Ovary (tissue), 9 donors: ENCODE data around the gene INPPL1. TPM values are rescaled to one million over a fixed set of nuclear protein-coding genes. Genes with fewer than 3 reads are reported as not detected.

Experiments
- DNase-seq, 5 donors: peaks; one replicate each; pipeline ENCODE4 v3.0.0-alpha.2; 2019 to 2020
- H3K27ac ChIP-seq, 2 donors: fragments of 200-600 bp; one replicate each; pipeline versions ENCODE4 v1.5.1 to v1.8.0; 2019 to 2022
- H3K27me3 ChIP-seq: fragments of 200-600 bp; one replicate; pipeline ENCODE4 v1.8.0; 2022
- H3K36me3 ChIP-seq: fragments of 200-600 bp; sonication (generic); one replicate; pipeline ENCODE4 v1.5.1; 2019
- H3K4me1 ChIP-seq: one replicate; pipeline ENCODE4 v1.8.1; 2013; ENCODE audit warnings: mild to moderate bottlenecking, moderate library complexity; ENCODE audit not compliant: insufficient read depth
- H3K4me3 ChIP-seq: fragments of 200-600 bp; sonication (generic); one replicate; pipeline ENCODE4 v1.5.1; 2017
- H3K9me3 ChIP-seq, 2 donors: fragments of 200-600 bp in 1 of 2; sonication (generic) in 1 of 2; one replicate each; pipeline versions ENCODE4 v1.5.1 to v1.8.1; 2013 to 2019; ENCODE audit warnings: mild to moderate bottlenecking in 1 of 2, moderate library complexity in 1 of 2
- EP300 ChIP-seq: sonication (generic); formaldehyde crosslinking; IDR thresholded peaks from one replicate; pipeline ENCODE4 v1.6.1; 2017; ENCODE audit warnings: antibody characterized with exemption
- POLR2A ChIP-seq: fragments of 450-650 bp; IDR thresholded peaks from one replicate; pipeline ENCODE4 v1.6.1; 2017; ENCODE audit warnings: antibody characterized with exemption, mild to moderate bottlenecking, moderate library complexity
- whole genome bisulfite sequencing, 3 donors: extraction: QIAGEN DNeasy Blood & Tissue Kit in 1 of 3; methylation state at CpG; one replicate each; pipeline versions ENCODE4 v1.1.5 to v1.1.7; 2013 to 2017; 5-methylcytosine and 5-hydroxymethylcytosine counted together
- intact Hi-C, 4 donors: fragments of 100-400 bp; cut with DNase I; formaldehyde crosslinking; loops; one replicate each; pipeline versions ENCODE4 v1.11.0 to v1.15.1; 2022 to 2023
- polyA plus RNA-seq, 2 donors: library from polyadenylated mRNA; stranded (reverse); fragments of 200-250 nt in 1 of 2; fragments of 350-450 nt in 1 of 2; fragmentation: Illumina TruSeq in 1 of 2; extraction: RNeasy Lipid Tissue Mini Kit (QIAGEN cat#74804) in 1 of 2; gene quantifications; one replicate each; pipeline ENCODE4 v1.2.3, GENCODE V29; 2013 to 2014
- total RNA-seq, 7 donors: library from RNA; depleted of rRNA in 2 of 7; stranded (reverse); fragments of >200 nt in 2 of 7; fragmentation: NEBNext Ultra II Directional in 3 of 7; extraction: Animal tissue kit (Norgen Biotek cat#: 25700) in 3 of 7; gene quantifications; one replicate each; pipeline versions ENCODE4 v1.1.0 to v1.2.4, GENCODE V29; 2016 to 2023
- TF ChIP-seq, protein P1 (sequence below), 3 donors: fragments of 450-650 bp in 2 of 3; fragments of 200-600 bp in 1 of 3; IDR thresholded peaks; one replicate each; pipeline versions ENCODE4 v1.5.1 to v1.8.0; 2016 to 2022; ENCODE audit warnings: antibody characterized with exemption in 3 of 3, mild to moderate bottlenecking in 1 of 3
- donor health status: DM: no; HTN: no; CAD: no; lungs with moderate emphysema.
- donor health status: DM: no; HTN: no; CAD: no.
- donor health status: Bipolar disorder and iron deficiency.
- donor health status: DM: yes; HTN: yes; CAD: no.
- donor health status: DM: no; HTN: no; CAD: no.
- donor health status: DM: yes; HTN: yes; CAD: no.

The INPPL1 gene
- total and polyA plus RNA-seq, 9 donors: 48.4 to 208 (median 132) TPM

DNA sequence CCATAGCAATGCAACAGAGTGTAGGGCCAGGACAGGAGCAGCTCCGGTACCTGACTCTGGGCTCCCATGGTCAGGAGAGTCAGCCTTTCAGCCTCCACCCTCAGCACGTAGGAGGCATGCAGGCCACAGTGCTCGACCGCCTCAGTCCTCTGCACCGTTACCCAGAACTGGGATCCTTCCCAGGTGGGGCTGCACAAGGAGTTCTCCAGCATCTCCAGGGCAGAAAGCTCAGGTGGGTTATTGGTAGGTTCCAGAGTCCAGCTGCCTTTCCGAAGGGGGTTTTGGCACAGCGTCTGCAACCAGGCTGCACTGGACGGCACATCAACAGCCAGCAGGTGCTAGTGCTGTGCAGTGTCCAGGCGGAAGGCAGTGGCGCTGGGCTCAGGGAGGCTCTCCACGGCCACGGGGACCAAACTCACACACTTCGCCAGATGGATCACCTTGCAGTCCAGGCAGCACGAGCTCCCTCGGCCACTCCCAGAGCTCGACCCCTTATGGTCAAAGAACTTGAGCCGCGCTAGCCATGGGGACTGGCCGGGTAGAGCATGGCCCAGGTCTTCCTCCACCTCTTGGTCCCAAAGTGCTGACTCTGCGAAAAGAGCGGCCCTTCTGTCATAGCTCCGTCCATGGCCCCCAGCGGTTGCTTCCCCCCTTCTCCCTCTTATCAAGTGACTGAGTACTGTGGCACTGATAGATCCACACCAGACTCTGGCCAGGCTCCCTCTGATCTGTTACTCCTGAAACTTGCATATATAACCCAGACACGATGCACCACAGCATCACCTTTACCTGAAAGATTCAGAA lies 26.3 kb downstream of the INPPL1 start:
- no peaks in the 10 kb centered on the region for H3K36me3 ChIP-seq
- 78 to 89% (median 81%) methylated on average over 24 of the region's 24 CpGs for WGBS, 3 donors
- no peaks in the 10 kb centered on the region for H3K9me3 ChIP-seq
- no peak overlapping the region for H3K4me3 ChIP-seq
- TF ChIP-seq, protein P1, sequence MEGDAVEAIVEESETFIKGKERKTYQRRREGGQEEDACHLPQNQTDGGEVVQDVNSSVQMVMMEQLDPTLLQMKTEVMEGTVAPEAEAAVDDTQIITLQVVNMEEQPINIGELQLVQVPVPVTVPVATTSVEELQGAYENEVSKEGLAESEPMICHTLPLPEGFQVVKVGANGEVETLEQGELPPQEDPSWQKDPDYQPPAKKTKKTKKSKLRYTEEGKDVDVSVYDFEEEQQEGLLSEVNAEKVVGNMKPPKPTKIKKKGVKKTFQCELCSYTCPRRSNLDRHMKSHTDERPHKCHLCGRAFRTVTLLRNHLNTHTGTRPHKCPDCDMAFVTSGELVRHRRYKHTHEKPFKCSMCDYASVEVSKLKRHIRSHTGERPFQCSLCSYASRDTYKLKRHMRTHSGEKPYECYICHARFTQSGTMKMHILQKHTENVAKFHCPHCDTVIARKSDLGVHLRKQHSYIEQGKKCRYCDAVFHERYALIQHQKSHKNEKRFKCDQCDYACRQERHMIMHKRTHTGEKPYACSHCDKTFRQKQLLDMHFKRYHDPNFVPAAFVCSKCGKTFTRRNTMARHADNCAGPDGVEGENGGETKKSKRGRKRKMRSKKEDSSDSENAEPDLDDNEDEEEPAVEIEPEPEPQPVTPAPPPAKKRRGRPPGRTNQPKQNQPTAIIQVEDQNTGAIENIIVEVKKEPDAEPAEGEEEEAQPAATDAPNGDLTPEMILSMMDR (IDR thresholded peaks at IDR 0.05): no peak
- no peak for TF ChIP-seq POLR2A
- no peak for TF ChIP-seq EP300
- intact Hi-C loops: no loop called here
- no peak overlapping the region for H3K27ac ChIP-seq
- DNase-seq: no peak
- H3K4me1 ChIP-seq: no peaks in the 10 kb centered on the region
- H3K27me3 ChIP-seq: no peaks in the 10 kb centered on the region

- Histone ChIP-seq H3K4me1 (no peaks in the 10 kb centered on the region), H3K36me3 (no peaks in the 10 kb centered on the region), H3K9me3 (no peaks in the 10 kb centered on the region), H3K4me3 (no peak overlapping the region), H3K27ac (no peak overlapping the region), H3K27me3 (no peaks in the 10 kb centered on the region)
- WGBS, 3 donors: 70 to 81% (median 76%) methylated on average over 5 of the region's 5 CpGs
- intact Hi-C loops: no loop called here
- TF ChIP-seq POLR2A: no peak
- no peak for DNase-seq
These were observed 27.0 kb downstream of the INPPL1 start for GRCh38 chr11:72251614-72252013.

DNA sequence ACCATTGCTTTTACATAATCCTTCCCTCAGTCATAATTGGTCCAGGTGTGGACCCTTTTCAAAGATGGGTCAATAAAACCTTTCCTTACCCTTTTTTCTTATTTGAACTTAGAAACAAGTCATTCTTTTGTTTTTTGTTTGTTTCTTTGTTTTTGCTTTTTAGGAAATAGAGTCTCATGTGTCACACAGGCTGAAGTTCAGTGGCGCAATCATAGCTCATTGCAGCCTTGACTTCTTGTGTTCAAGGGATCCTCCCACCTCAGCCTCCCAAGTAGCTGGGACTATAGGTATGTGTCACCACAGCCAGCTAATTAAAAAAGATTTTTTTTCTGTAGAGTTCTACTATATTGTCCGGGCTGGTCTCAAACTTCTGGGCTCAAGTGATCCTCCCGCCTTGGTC lies 28.8 kb downstream of the INPPL1 start:
- TF ChIP-seq, protein P1 (IDR thresholded peaks at IDR 0.05): no peak
- TF ChIP-seq POLR2A: no peak
- no peak for TF ChIP-seq EP300
- Histone ChIP-seq H3K9me3 (no peaks in the 10 kb centered on the region), H3K27me3 (no peaks in the 10 kb centered on the region), H3K4me1 (no peaks in the 10 kb centered on the region), H3K4me3 (no peak overlapping the region), H3K27ac (no peak overlapping the region), H3K36me3 (no peaks in the 10 kb centered on the region)
- WGBS, 3 donors: 89 to 90% (median 89%) methylated on average over 3 of the region's 3 CpGs
- intact Hi-C loops: no loop called here
- no peak for DNase-seq

- Histone ChIP-seq H3K27me3 (no peaks in the 10 kb centered on the region), H3K4me1 (no peaks in the 10 kb centered on the region), H3K9me3 (no peaks in the 10 kb centered on the region), H3K27ac (no peak overlapping the region), H3K4me3 (no peak overlapping the region), H3K36me3 (no peaks in the 10 kb centered on the region)
- intact Hi-C loops: no loop called here
- WGBS, 3 donors: 74 to 85% (median 78%) methylated on average over 5 of the region's 5 CpGs
- TF ChIP-seq, protein P1 (IDR thresholded peaks at IDR 0.05): no peak
- TF ChIP-seq POLR2A (no peak), EP300 (no peak)
- no peak for DNase-seq
These were observed 29.9 kb downstream of the INPPL1 start for GRCh38 chr11:72254299-72254993.

- H3K4me1 ChIP-seq: no peaks in the 10 kb centered on the region
- DNase-seq: no peak
- H3K27me3 ChIP-seq: no peaks in the 10 kb centered on the region
- no peak overlapping the region for H3K4me3 ChIP-seq
- 79 to 81% (median 79%) methylated on average over 2 of the region's 2 CpGs for WGBS, 3 donors
- intact Hi-C loops: no loop called here
- H3K36me3 ChIP-seq: no peaks in the 10 kb centered on the region
- H3K9me3 ChIP-seq: no peaks in the 10 kb centered on the region
- no peak overlapping the region for H3K27ac ChIP-seq
- TF ChIP-seq EP300 (no peak), POLR2A (no peak)
- TF ChIP-seq, protein P1 (IDR thresholded peaks at IDR 0.05): no peak
These were observed 33.0 kb downstream of the INPPL1 start for GRCh38 chr11:72257570-72257969.
